Activated CD4-positive, alpha-beta memory T cell treated with anti-CD3 and anti-CD28 coated beads, Interleukin-2, amount 10 ng/mL, durations not matched to agents 7 days and 5 days (primary cell): Measurements from ENCODE around the gene RGS3. TPM values are rescaled to one million over a fixed set of nuclear protein-coding genes. Genes with fewer than 3 reads are reported as not detected.

Source experiments
- CTCF ChIA-PET: fragments of 350-600 bp; sonication (Branson Sonifier 250); formaldehyde crosslinking; loops from one replicate; lab custom pipeline; 2021; ENCODE audit warnings: antibody characterized with exemption, inconsistent platforms; lab: Charles Lee
- POLR2A ChIA-PET: fragments of 350-600 bp; sonication (Branson Sonifier 250); formaldehyde crosslinking; loops from one replicate; lab custom pipeline; 2021; ENCODE audit warnings: antibody characterized with exemption; lab: Charles Lee
- DNase-seq: peaks from one replicate; pipeline ENCODE4 v3.0.0-alpha.2; 2020
- H3K27ac Mint-ChIP-seq: one replicate; pipeline ENCODE4 v1.8.0; 2021; ENCODE audit warnings: mild to moderate bottlenecking, mixed read lengths
- H3K27me3 Mint-ChIP-seq: one replicate; pipeline ENCODE4 v1.8.0; 2021; ENCODE audit warnings: mixed read lengths
- H3K36me3 Mint-ChIP-seq: one replicate; pipeline ENCODE4 v1.8.0; 2021; ENCODE audit warnings: low read depth, mixed read lengths
- H3K4me1 Mint-ChIP-seq: one replicate; pipeline ENCODE4 v1.8.0; 2021; ENCODE audit warnings: mixed read lengths
- H3K4me3 Mint-ChIP-seq: one replicate; pipeline ENCODE4 v1.8.0; 2021; ENCODE audit warnings: mild to moderate bottlenecking, mixed read lengths
- H3K9me3 Mint-ChIP-seq: one replicate; pipeline ENCODE4 v1.8.0; 2021; ENCODE audit warnings: mixed read lengths
- total RNA-seq, 2 experiments: library from RNA; stranded (reverse); gene quantifications; one replicate each; pipeline ENCODE4 v1.2.3, GENCODE V29; 2021

Gene RGS3
- total RNA-seq, 2 experiments from 2014 or later: 22.7 to 24.0 TPM

DNA sequence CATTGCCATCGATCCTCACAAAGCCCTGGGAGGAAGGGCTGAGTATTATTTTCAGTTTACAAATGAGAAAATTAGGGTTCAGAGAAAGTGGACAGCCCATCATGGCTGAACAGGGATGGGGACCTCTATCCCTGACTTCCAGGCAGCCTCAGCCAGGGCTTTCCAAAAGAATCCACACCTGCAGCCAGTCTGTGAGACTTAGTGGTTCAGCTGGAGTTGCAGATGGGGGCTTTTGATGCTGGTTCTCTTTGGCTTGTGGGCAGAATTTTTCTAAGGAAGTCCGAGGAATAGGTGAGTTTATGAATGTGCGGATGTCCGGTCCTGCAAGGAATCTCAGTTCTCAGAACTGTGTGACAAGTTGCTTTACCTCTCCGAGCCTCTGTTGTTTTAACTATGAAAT lies 138.1 kb downstream of the RGS3 start:
- no peaks in the 10 kb centered on the region for H3K27me3 Mint-ChIP-seq
- no peak overlapping the region for H3K27ac Mint-ChIP-seq
- H3K4me3 Mint-ChIP-seq: no peak overlapping the region
- H3K36me3 Mint-ChIP-seq: no peaks in the 10 kb centered on the region
- CTCF ChIA-PET: interaction anchor here (1.8 to 5.1 kb wide), 2 partner anchors 9 to 54 kb away, joined by 6 to 29 read pairs; no protein-coding TSS in a partner anchor
- H3K4me1 Mint-ChIP-seq: peaks cover 4% of the 10 kb centered on the region
- no peaks in the 10 kb centered on the region for H3K9me3 Mint-ChIP-seq
- DNase-seq: no peak
- POLR2A ChIA-PET: no interaction called here

DNA sequence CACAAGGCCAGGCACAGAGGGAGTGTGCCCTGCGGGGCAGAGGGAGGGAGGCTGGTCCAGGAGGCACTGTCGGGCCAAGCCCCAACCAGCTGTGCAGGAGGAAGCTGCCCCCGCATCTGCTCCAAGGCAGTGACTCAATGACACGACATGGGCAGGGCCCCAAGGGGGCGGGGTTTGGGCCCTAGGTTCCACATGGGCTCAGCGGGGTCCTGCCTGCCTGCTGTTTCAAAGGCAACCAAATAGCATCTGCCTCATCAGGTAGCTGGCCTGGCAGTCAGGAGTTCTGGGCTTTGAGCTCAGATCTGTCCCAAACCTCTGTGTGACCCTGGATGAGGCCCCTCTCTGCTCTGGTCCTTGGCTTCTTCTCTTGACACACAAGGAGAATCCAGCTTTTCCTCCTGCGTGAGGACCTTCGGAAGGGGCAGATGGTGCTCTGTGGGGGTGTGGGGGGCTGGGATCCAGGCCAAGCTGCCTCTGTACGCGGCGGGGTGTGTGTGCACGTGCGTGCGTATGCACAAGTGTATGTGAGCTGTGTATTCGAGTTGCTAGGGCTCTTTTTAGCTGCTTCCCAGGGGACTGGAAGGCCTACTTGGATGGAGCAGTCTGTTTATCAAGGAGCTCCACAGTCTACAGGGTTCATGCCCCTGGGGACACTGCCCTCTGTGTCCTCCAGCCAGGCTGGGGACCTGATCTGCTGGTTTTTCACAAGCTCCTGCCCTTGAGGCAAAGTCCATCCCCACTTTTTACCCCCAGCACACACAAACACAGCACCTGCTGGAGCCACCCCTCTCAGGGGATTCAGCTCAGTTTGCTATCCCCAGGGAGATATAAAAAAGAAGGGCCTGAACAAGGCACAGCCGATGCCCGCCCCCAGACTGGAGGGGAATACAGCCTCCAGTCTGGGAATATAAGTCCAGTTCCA lies 138.9 kb downstream of the RGS3 start:
- CTCF ChIA-PET: interaction anchor here (0.9 to 5.1 kb wide), 3 partner anchors 10 to 56 kb away, joined by 3 to 29 read pairs (median 5); no protein-coding TSS in a partner anchor
- POLR2A ChIA-PET: no interaction called here
- Mint-ChIP-seq H3K27ac (no peak overlapping the region), H3K27me3 (no peaks in the 10 kb centered on the region), H3K4me3 (no peak overlapping the region), H3K36me3 (no peaks in the 10 kb centered on the region), H3K9me3 (no peaks in the 10 kb centered on the region), H3K4me1 (peaks cover 4% of the 10 kb centered on the region)
- DNase-seq: peak; percentile 39

DNA sequence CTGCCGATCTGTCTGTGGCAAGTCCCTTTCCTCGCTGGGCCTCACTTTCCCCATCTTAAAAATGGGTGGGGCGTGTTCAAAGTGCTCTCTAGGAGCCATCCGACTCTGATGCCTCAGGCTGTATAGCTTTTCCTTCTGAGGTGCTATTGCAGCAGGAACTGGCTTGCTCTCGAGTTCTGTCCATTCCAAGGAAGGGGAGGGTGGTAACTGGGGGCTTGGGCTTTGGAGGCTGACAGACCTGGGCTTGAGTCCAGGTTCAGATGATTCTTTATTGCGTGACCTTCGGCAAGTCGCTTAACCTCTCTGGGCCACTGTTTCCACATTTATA lies 139.5 kb downstream of the RGS3 start:
- CTCF ChIA-PET: interaction anchor here (0.9 to 5.1 kb wide), 3 partner anchors 11 to 55 kb away, joined by 3 to 29 read pairs (median 5); no protein-coding TSS in a partner anchor
- POLR2A ChIA-PET: no interaction called here
- Mint-ChIP-seq H3K9me3 (no peaks in the 10 kb centered on the region), H3K27me3 (no peaks in the 10 kb centered on the region), H3K27ac (no peak overlapping the region), H3K4me1 (peaks cover 4% of the 10 kb centered on the region), H3K4me3 (no peak overlapping the region), H3K36me3 (no peaks in the 10 kb centered on the region)
- no peak for DNase-seq

DNA sequence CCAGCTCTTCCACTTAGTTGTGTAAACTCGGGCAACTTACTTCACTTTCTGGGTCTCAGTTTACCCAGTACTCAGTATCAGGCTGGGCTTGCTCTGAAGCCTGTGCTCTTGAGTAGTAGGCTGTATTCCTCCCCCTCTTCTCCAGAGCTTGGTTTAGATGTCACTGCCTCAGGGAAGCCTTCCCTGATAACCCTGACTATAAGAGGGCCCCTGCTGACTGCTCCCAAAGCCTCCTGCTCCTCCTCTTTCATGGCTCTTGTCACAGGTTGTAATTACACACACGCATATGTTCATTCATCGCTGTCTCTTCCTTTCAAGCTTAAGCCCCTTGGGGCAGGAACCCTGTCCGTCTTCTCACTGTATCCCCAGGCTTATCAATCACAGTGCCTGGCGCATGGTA lies 140.2 kb downstream of the RGS3 start:
- CTCF ChIA-PET: interaction anchor here (0.9 to 5.1 kb wide), 2 partner anchors 12 to 54 kb away, joined by 3 to 29 read pairs; no protein-coding TSS in a partner anchor

DNA sequence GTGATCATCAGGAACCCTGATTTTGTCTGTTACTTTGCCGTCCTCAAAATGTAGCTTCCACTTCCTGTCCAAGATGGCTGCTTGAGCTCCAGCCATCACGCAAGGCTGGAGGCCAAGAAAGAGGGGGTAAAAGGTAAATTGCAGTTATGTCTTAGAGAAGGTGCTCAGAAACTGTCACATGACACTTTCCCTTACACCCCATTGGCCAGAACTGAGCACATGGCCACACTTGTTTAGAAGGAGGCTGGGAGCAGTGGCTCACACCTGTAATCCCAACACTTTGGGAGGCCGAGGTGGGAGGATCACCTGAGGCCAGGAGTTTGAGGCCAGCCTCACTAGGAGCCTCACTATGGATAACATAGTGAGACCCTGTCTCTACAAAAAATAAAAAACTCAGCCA lies 140.9 kb downstream of the RGS3 start:
- Mint-ChIP-seq H3K4me1 (peaks cover 4% of the 10 kb centered on the region), H3K36me3 (no peaks in the 10 kb centered on the region), H3K4me3 (no peak overlapping the region), H3K27ac (no peak overlapping the region), H3K27me3 (no peaks in the 10 kb centered on the region), H3K9me3 (no peaks in the 10 kb centered on the region)
- ChIA-PET POLR2A (no interaction called here), CTCF (interaction anchor here (0.9 to 5.1 kb wide), 3 partner anchors 12 to 54 kb away, joined by 3 to 29 read pairs (median 3); no protein-coding TSS in a partner anchor)
- no peak for DNase-seq

More for the DNA sequence above, 140.2 kb downstream of the RGS3 start:
- no peak for DNase-seq
- Mint-ChIP-seq H3K9me3 (no peaks in the 10 kb centered on the region), H3K27ac (no peak overlapping the region), H3K4me3 (no peak overlapping the region), H3K27me3 (no peaks in the 10 kb centered on the region), H3K4me1 (peaks cover 4% of the 10 kb centered on the region), H3K36me3 (no peaks in the 10 kb centered on the region)
- POLR2A ChIA-PET: no interaction called here

DNA sequence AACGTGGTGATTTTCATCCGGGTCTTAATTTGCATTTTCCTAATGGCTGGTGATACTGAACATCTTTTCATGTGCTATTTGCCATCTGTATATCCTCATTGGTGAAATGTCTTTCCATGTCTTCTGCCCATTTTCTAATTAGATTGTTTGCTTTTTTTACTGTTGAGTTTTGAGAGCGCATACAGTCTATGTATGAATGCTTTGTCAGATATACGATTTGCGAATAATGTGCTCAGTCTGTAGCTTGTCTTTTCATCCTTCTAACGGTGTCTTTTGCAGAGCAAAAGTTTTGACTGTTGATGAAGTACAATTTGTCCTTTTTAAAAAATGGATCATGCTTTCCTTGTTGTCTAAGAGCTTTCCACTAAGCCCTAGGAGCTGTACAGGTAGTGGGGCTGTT lies 143.0 kb downstream of the RGS3 start:
- H3K36me3 Mint-ChIP-seq: no peaks in the 10 kb centered on the region
- no peak overlapping the region for H3K27ac Mint-ChIP-seq
- H3K27me3 Mint-ChIP-seq: no peaks in the 10 kb centered on the region
- DNase-seq: no peak
- no peaks in the 10 kb centered on the region for H3K9me3 Mint-ChIP-seq
- H3K4me3 Mint-ChIP-seq: no peak overlapping the region
- CTCF ChIA-PET: interaction anchor here (0.8 to 1.6 kb wide), 4 partner anchors 15 to 334 kb away, joined by 3 to 5 read pairs (median 4); no protein-coding TSS in a partner anchor
- H3K4me1 Mint-ChIP-seq: peaks cover 4% of the 10 kb centered on the region
- POLR2A ChIA-PET: no interaction called here

DNA sequence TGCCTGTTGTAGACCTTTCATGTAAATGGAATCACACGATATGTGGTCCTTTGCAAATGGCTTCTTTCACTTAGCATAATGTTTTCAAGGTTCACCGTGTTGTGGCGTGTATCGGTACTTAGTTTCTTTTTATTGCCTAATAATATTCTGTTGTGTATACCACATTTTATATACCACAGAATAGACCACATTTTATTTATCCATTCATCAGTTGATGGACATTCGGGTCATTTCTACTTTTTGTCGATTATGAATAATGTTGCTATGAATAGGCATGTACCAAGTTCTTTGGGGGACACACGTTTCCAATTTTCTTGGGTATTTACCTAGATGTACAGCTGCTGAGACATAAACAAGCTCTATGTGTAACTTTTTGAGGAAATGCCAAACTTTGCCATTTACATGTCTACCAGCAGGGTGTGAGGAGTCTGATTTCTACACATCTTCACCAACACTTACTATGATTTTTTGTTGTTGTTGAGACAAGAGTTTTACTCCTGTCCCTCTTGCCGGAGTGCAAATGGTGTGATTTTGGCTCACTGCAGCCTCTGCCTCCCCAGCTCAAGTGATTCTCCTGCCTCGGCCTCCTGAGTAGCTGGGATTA lies 144.7 kb downstream of the RGS3 start:
- ChIA-PET POLR2A (no interaction called here), CTCF (no interaction called here)
- Mint-ChIP-seq H3K27me3 (no peaks in the 10 kb centered on the region), H3K27ac (no peak overlapping the region), H3K4me3 (no peak overlapping the region), H3K4me1 (no peaks in the 10 kb centered on the region), H3K9me3 (no peaks in the 10 kb centered on the region), H3K36me3 (no peaks in the 10 kb centered on the region)
- DNase-seq: no peak

DNA sequence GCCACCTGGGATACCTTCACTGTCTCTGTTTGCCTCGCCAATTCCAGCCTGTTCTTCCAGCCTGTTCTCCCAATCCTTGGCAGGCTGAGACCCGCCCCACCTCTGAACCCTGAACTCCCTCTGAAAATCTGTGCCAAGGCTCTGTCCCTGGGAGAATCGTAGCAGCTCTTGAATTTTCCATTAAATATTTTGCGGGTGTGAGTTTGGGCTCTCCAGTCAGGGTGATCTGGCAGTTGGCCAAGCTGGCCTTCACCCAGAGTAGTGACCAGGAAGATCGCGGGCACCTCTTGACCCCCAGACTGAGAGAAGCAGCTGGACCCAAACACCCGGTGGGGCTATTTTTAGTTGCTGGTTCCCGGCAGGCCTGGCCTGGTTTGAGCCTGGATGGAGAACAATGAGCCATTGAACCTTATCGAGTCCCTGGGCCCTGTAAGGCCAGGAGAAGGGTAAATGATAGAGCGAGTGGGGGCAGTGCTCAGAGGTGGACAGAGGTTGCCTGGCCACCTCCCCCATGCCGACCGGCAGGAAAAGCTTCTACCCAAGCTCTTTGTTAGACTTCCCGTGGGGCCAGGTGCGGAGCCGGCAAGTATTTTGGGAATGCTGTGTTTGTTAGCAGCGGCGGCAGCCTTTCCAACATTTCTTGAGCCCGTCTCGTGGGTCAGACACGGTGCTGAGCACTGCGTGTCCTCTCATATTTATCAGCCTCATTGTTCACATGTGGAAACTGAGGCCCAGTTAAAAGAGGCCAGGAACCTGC lies 146.2 kb downstream of the RGS3 start:
- no peaks in the 10 kb centered on the region for H3K9me3 Mint-ChIP-seq
- no peak overlapping the region for H3K4me3 Mint-ChIP-seq
- POLR2A ChIA-PET: no interaction called here
- no peak for DNase-seq
- CTCF ChIA-PET: interaction anchor here (1.1 kb wide), 1 partner anchor 48 kb away, joined by 3 read pairs; no protein-coding TSS in a partner anchor
- peaks cover 3% of the 10 kb centered on the region for H3K4me1 Mint-ChIP-seq
- H3K27me3 Mint-ChIP-seq: no peaks in the 10 kb centered on the region
- no peaks in the 10 kb centered on the region for H3K36me3 Mint-ChIP-seq
- H3K27ac Mint-ChIP-seq: no peak overlapping the region

DNA sequence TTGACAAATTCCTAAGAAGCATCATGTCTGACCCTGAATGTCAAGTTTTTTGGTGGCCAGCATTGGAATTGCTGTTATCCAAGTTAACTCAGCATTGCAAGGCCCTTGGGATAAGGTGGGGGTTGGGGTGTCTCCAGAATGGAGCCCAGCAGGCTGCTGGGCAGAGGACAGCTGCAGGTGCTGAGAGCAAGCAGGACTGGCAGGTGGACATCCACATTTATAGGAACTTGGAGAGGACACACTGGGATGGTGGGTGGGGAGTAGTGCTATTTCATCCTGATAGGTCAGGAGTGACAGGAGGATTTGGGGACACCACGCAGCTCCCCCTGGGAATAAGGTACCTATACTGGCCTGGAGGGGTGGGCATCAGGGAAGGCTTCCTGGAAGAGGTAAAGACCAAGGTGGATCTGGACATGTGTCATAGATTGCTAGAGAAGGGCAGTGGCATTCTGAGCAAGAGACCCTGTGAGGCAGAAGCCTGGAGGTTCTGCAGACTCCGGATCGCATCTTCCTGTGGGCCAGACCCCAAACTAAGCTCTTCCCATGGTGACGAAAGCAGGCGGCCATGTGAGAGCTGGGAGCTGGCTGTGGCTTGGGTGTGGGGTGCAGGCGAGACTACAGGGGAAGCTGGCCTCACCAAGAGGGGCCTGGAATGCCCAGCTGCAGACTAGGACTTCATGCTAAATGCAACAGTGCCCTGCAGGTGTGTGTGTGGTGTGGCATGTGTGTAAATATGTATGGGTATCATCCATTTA lies 148.1 kb downstream of the RGS3 start:
- Mint-ChIP-seq H3K4me1 (peaks cover 12% of the 10 kb centered on the region), H3K27me3 (no peaks in the 10 kb centered on the region), H3K4me3 (no peak overlapping the region), H3K9me3 (no peaks in the 10 kb centered on the region), H3K36me3 (no peaks in the 10 kb centered on the region), H3K27ac (no peak overlapping the region)
- ChIA-PET POLR2A (no interaction called here), CTCF (interaction anchor here (1.1 kb wide), 1 partner anchor 11 kb away, joined by 3 read pairs; no protein-coding TSS in a partner anchor)
- DNase-seq: no peak

DNA sequence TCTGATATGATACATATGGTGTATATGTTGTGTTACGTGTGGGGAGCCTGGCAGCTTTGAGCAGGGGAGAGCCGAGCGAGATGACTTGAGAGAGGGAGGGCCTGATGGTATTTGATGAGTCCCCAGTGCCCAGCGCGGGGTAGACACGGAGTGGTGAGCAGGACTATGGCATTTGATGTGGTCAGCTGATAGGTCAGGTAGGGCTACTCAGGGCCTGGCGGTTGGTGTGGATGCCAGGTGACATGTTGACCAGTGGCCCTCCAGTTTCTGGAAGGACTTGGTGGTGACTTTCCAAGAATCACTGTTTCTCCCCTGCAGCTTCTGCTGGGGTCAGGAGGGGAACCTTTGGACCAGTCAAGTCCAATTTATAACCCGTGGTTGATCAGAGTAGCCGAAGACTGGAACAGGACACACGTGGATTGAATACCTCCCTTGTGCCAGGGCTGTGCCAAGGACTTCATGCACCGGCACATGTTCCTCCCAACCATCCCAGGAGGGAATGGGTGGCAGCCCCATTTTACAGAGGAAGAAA lies 148.8 kb downstream of the RGS3 start:
- Mint-ChIP-seq H3K4me3 (no peak overlapping the region), H3K27me3 (no peaks in the 10 kb centered on the region), H3K27ac (no peak overlapping the region), H3K4me1 (peaks cover 14% of the 10 kb centered on the region), H3K9me3 (no peaks in the 10 kb centered on the region), H3K36me3 (no peaks in the 10 kb centered on the region)
- no peak for DNase-seq
- ChIA-PET CTCF (interaction anchor here (1.1 kb wide), 1 partner anchor 10 kb away, joined by 3 read pairs; no protein-coding TSS in a partner anchor), POLR2A (no interaction called here)

DNA sequence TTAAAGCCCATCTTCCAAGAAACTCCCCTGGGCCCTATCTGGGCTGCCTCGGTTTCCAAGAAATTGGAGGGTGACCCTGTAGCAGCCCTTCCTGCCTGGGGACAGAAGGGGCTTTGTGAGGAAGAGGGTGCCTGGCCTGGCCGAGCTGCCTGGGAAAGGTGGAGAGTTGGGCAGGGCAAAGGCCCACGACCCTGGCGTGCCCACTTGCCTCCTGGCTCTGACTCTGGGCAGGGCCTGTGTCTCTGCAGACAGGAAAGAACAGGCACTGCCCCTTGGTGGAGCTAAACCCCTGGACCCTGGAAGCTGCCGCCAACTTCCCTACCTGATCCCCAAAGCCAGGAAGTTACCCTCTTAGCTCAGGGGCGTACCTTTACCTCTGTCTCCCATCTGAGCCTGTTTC lies 149.3 kb downstream of the RGS3 start:
- Mint-ChIP-seq H3K9me3 (no peaks in the 10 kb centered on the region), H3K27ac (no peak overlapping the region), H3K4me1 (peaks cover 19% of the 10 kb centered on the region), H3K4me3 (no peak overlapping the region), H3K36me3 (no peaks in the 10 kb centered on the region), H3K27me3 (no peaks in the 10 kb centered on the region)
- DNase-seq: no peak
- CTCF ChIA-PET: interaction anchor here (1.1 kb wide), 1 partner anchor 10 kb away, joined by 3 read pairs; no protein-coding TSS in a partner anchor
- POLR2A ChIA-PET: no interaction called here
